Caco-2 (cell line): ENCODE results near the gene ZNF311. TPM values are rescaled to one million over a fixed set of nuclear protein-coding genes. Genes with fewer than 3 reads are reported as not detected.

Experiments
- BruUV-seq: library from RNA; stranded (reverse); fragments of 400-500 nt; replicated peaks from 2 replicates; lab custom pipeline; 2021; lab: Mats Ljungman, UMichigan
- CTCF ChIA-PET: fragments of 300-600 bp; sonication (Branson Sonifier 250); formaldehyde crosslinking; loops from one replicate; lab custom pipeline; 2022; ENCODE audit warnings: antibody characterized with exemption; lab: Charles Lee
- POLR2A ChIA-PET: fragments of 300-600 bp; sonication (Branson Sonifier 250); formaldehyde crosslinking; loops from one replicate; lab custom pipeline; 2022; ENCODE audit warnings: antibody characterized with exemption; lab: Charles Lee
- DNase-seq, 2 experiments: peaks; one replicate each; pipeline versions ENCODE4 v3.0.0 to v3.0.0-alpha.2; 2020 to 2022
- H3K27me3 ChIP-seq: replicated peaks from 2 replicates; pipeline ENCODE4 v1.6.0; 2011; ENCODE audit warnings: low read length; ENCODE audit not compliant: control insufficient read depth, insufficient read depth
- H3K36me3 ChIP-seq: 2 replicates; pipeline ENCODE4 v1.5.1; 2011; ENCODE audit warnings: low read length; ENCODE audit not compliant: control insufficient read depth, insufficient read depth
- H3K4me1 ChIP-seq: fragments of 250-450 bp; sonication (Bioruptor Pico); 2 replicates; pipeline ENCODE4 v1.5.1; 2020; ENCODE audit warnings: mild to moderate bottlenecking
- H3K4me3 ChIP-seq: 2 replicates; pipeline ENCODE4 v1.5.1; 2011; ENCODE audit warnings: low read depth, mild to moderate bottlenecking, control low read depth, low read length
- H3K9me3 ChIP-seq: fragments of 250-450 bp; sonication (Bioruptor Pico); 2 replicates; pipeline ENCODE4 v1.5.1; 2020; ENCODE audit warnings: mild to moderate bottlenecking, moderate library complexity
- H3K27ac Mint-ChIP-seq: one replicate; pipeline ENCODE4 v1.8.0; 2022; ENCODE audit warnings: mixed read lengths; ENCODE audit not compliant: unreplicated experiment
- H3K27me3 Mint-ChIP-seq: one replicate; pipeline ENCODE4 v1.8.0; 2022; ENCODE audit warnings: mixed read lengths; ENCODE audit not compliant: insufficient read depth, unreplicated experiment
- H3K36me3 Mint-ChIP-seq: one replicate; pipeline ENCODE4 v1.8.0; 2022; ENCODE audit warnings: mild to moderate bottlenecking, mixed read lengths; ENCODE audit not compliant: insufficient read depth, unreplicated experiment
- H3K4me1 Mint-ChIP-seq: one replicate; pipeline ENCODE4 v1.8.0; 2022; ENCODE audit warnings: low read depth, mixed read lengths; ENCODE audit not compliant: unreplicated experiment
- H3K4me3 Mint-ChIP-seq: one replicate; pipeline ENCODE4 v1.8.0; 2022; ENCODE audit warnings: mild to moderate bottlenecking, moderate library complexity, mixed read lengths; ENCODE audit not compliant: unreplicated experiment
- H3K9me3 Mint-ChIP-seq: one replicate; pipeline ENCODE4 v1.8.0; 2022; ENCODE audit warnings: mixed read lengths; ENCODE audit not compliant: unreplicated experiment
- CTCF ChIP-seq, 2 experiments: fragments of 200-600 bp in 1 of 2; IDR thresholded peaks; 1 replicate in 1 of 2; 2 replicates in 1 of 2; pipeline versions ENCODE4 v1.5.1 to v1.8.0; 2011 to 2022; ENCODE audit warnings: antibody characterized with exemption in 1 of 2, control low read depth in 1 of 2, inconsistent platforms in 1 of 2, low read depth in 1 of 2, low read length in 1 of 2, mild to moderate bottlenecking in 1 of 2, moderate library complexity in 1 of 2; ENCODE audit not compliant: insufficient read depth in 1 of 2, severe bottlenecking in 1 of 2, unreplicated experiment in 1 of 2
- intact Hi-C: fragments of 100-400 bp; cut with micrococcal nuclease; formaldehyde crosslinking; loops from one replicate; pipeline ENCODE4 v1.10.0; 2022; ENCODE audit not compliant: unreplicated experiment
- total RNA-seq: library from RNA; stranded (reverse); gene quantifications from 2 replicates; pipeline ENCODE4 v1.2.3, GENCODE V29; 2022

The ZNF311 gene
- total RNA-seq, 1 experiment from 2014 or later, result 2.9 TPM

GRCh38 chr6:28985462-28986164, 19.5 kb downstream of the ZNF311 start:
- peaks cover 4% of the 10 kb centered on the region for H3K27me3 Mint-ChIP-seq
- peaks cover 50% of the 10 kb centered on the region for H3K36me3 Mint-ChIP-seq
- no peaks in the 10 kb centered on the region for H3K27me3 ChIP-seq
- ChIA-PET POLR2A (interaction anchor here (0.6 to 1.8 kb wide), 8 partner anchors 15 to 190 kb away, joined by 3 to 12 read pairs (median 8); partner anchors contain the start of genes TRIM27 and ZNF311), CTCF (interaction anchor here (0.6 to 1.7 kb wide), 4 partner anchors 25 to 1859 kb away, joined by 4 to 14 read pairs (median 8); no protein-coding TSS in a partner anchor)
- TF ChIP-seq CTCF (IDR thresholded peaks at IDR 0.05; ENCODE audit: insufficient read depth in 1 of 2, low read depth in 1 of 2, low read length in 1 of 2, severe bottlenecking in 1 of 2, unreplicated experiment in 1 of 2), result no peak
- H3K27ac Mint-ChIP-seq, result peak overlapping the region; percentile 97
- peak overlapping the region; percentile 38 for H3K4me3 ChIP-seq
- no peaks in the 10 kb centered on the region for H3K9me3 Mint-ChIP-seq
- no peaks in the 10 kb centered on the region for H3K9me3 ChIP-seq
- no peaks in the 10 kb centered on the region for H3K36me3 ChIP-seq
- peaks cover 16% of the 10 kb centered on the region for H3K4me1 Mint-ChIP-seq
- peak overlapping the region; percentile 90 for H3K4me3 Mint-ChIP-seq
- BruUV-seq, result TSS peak; percentile 61
- peak; percentile 94 to 96 for DNase-seq
- intact Hi-C loops, result loop anchor here (1.0 kb wide), 4 partner anchors 20 to 147 kb away; partner anchors contain the start of gene ZNF311
- H3K4me1 ChIP-seq, result no peaks in the 10 kb centered on the region

- BruUV-seq, result no TSS peak
- H3K9me3 Mint-ChIP-seq, result no peaks in the 10 kb centered on the region
- H3K9me3 ChIP-seq, result no peaks in the 10 kb centered on the region
- peaks cover 4% of the 10 kb centered on the region for H3K27me3 Mint-ChIP-seq
- no peak for TF ChIP-seq CTCF (IDR thresholded peaks at IDR 0.05; ENCODE audit: insufficient read depth in 1 of 2, low read depth in 1 of 2, low read length in 1 of 2, severe bottlenecking in 1 of 2, unreplicated experiment in 1 of 2)
- ChIA-PET POLR2A (no interaction called here), CTCF (interaction anchor here (0.6 kb wide), 2 partner anchors 36 to 60 kb away, joined by 3 read pairs; no protein-coding TSS in a partner anchor)
- H3K4me1 Mint-ChIP-seq, result peaks cover 29% of the 10 kb centered on the region
- peaks cover 50% of the 10 kb centered on the region for H3K36me3 Mint-ChIP-seq
- no peaks in the 10 kb centered on the region for H3K36me3 ChIP-seq
- H3K27me3 ChIP-seq, result no peaks in the 10 kb centered on the region
- 0 out of 2 replicates have a peak, but pooled peaks cover 4% of the 10 kb centered on the region for H3K4me1 ChIP-seq
- H3K27ac Mint-ChIP-seq, result peak overlapping the region; percentile 97
- intact Hi-C loops, result loop anchor here (5.0 kb wide), 1 partner anchor 192 kb away; no protein-coding TSS in a partner anchor
- H3K4me3 ChIP-seq, result peak overlapping the region; percentile 38
- DNase-seq, result no peak
- peak overlapping the region; percentile 90 for H3K4me3 Mint-ChIP-seq
Measured at GRCh38 chr6:28983838-28984237, 21.3 kb downstream of the ZNF311 start.

- intact Hi-C loops, result loop anchor here (1.0 to 5.0 kb wide), 2 partner anchors 85 to 190 kb away; no protein-coding TSS in a partner anchor
- no peaks in the 10 kb centered on the region for H3K9me3 Mint-ChIP-seq
- H3K4me3 Mint-ChIP-seq, result peak overlapping the region; percentile 94
- Histone ChIP-seq H3K4me1 (0 out of 2 replicates have a peak, but pooled peaks cover 4% of the 10 kb centered on the region), H3K9me3 (no peaks in the 10 kb centered on the region), H3K4me3 (peak overlapping the region; percentile 74), H3K27me3 (no peaks in the 10 kb centered on the region), H3K36me3 (no peaks in the 10 kb centered on the region)
- peaks cover 29% of the 10 kb centered on the region for H3K4me1 Mint-ChIP-seq
- peaks cover 50% of the 10 kb centered on the region for H3K36me3 Mint-ChIP-seq
- POLR2A ChIA-PET, result interaction anchor here (0.6 kb wide), 1 partner anchor 58 kb away, joined by 3 read pairs; no protein-coding TSS in a partner anchor
- BruUV-seq, result no TSS peak
- peak; percentile 49 to 52 for DNase-seq
- peak overlapping the region; percentile 91 for H3K27ac Mint-ChIP-seq
- TF ChIP-seq CTCF (IDR thresholded peaks at IDR 0.05; ENCODE audit: insufficient read depth in 1 of 2, low read depth in 1 of 2, low read length in 1 of 2, severe bottlenecking in 1 of 2, unreplicated experiment in 1 of 2), result no peak
- peaks cover 4% of the 10 kb centered on the region for H3K27me3 Mint-ChIP-seq
- CTCF ChIA-PET, result no interaction called here
Measured at GRCh38 chr6:28982476-28983266, 22.4 kb downstream of the ZNF311 start.
